ENCODE results near the gene UNC13B.

DNA sequence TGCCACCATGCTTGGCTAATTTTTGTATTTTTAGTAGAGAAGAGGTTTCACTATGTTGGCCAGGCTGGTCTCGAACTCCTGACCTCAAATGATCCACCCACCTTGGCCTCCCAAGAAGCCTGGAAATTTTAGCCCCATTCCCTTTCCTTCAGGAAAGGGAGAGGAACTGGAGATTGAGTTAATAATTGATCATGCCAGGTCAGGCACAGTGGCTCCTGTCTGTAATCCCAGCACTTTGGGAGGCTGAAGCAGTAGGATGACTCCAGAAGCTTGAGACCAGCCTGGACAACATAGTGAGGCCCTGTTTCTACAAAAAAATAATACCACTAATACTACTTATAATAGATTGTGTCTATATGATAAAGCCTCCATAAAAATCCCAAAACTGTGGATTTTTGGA, 124.6 kb downstream of the UNC13B start:
- TF ChIP-seq, protein P1, sequence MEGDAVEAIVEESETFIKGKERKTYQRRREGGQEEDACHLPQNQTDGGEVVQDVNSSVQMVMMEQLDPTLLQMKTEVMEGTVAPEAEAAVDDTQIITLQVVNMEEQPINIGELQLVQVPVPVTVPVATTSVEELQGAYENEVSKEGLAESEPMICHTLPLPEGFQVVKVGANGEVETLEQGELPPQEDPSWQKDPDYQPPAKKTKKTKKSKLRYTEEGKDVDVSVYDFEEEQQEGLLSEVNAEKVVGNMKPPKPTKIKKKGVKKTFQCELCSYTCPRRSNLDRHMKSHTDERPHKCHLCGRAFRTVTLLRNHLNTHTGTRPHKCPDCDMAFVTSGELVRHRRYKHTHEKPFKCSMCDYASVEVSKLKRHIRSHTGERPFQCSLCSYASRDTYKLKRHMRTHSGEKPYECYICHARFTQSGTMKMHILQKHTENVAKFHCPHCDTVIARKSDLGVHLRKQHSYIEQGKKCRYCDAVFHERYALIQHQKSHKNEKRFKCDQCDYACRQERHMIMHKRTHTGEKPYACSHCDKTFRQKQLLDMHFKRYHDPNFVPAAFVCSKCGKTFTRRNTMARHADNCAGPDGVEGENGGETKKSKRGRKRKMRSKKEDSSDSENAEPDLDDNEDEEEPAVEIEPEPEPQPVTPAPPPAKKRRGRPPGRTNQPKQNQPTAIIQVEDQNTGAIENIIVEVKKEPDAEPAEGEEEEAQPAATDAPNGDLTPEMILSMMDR (conservative IDR thresholded peaks at IDR 0.05; ENCODE audit: low read depth in 2 of 2), result no peak
- TF ChIP-seq EZH2phosphoT487 (IDR thresholded peaks at IDR 0.05; ENCODE audit: unreplicated experiment) (no peak), EZH2 (IDR thresholded peaks at IDR 0.05; ENCODE audit: low read depth, unreplicated experiment) (no peak), ZNF114 (CRISPR knock-in tag; IDR thresholded peaks at IDR 0.05) (no peak)
- TF ChIP-seq, protein P2, sequence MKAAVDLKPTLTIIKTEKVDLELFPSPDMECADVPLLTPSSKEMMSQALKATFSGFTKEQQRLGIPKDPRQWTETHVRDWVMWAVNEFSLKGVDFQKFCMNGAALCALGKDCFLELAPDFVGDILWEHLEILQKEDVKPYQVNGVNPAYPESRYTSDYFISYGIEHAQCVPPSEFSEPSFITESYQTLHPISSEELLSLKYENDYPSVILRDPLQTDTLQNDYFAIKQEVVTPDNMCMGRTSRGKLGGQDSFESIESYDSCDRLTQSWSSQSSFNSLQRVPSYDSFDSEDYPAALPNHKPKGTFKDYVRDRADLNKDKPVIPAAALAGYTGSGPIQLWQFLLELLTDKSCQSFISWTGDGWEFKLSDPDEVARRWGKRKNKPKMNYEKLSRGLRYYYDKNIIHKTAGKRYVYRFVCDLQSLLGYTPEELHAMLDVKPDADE (IDR thresholded peaks at IDR 0.05), result no peak
